Stimulated activated CD4-positive, alpha-beta T cell treated with anti-CD3 and anti-CD28 coated beads, Interleukin-4, amount 100 ng/mL, for 24 hours (primary cell): Measurements from ENCODE around the gene CXCL17.
A peak's percentile ranks its signal among the peaks of the same experiment; 100 is the strongest.

Experiments
- DNase-seq: peaks from one replicate; pipeline ENCODE4 v3.0.0-alpha.2; 2020

Gene CXCL17

DNA sequence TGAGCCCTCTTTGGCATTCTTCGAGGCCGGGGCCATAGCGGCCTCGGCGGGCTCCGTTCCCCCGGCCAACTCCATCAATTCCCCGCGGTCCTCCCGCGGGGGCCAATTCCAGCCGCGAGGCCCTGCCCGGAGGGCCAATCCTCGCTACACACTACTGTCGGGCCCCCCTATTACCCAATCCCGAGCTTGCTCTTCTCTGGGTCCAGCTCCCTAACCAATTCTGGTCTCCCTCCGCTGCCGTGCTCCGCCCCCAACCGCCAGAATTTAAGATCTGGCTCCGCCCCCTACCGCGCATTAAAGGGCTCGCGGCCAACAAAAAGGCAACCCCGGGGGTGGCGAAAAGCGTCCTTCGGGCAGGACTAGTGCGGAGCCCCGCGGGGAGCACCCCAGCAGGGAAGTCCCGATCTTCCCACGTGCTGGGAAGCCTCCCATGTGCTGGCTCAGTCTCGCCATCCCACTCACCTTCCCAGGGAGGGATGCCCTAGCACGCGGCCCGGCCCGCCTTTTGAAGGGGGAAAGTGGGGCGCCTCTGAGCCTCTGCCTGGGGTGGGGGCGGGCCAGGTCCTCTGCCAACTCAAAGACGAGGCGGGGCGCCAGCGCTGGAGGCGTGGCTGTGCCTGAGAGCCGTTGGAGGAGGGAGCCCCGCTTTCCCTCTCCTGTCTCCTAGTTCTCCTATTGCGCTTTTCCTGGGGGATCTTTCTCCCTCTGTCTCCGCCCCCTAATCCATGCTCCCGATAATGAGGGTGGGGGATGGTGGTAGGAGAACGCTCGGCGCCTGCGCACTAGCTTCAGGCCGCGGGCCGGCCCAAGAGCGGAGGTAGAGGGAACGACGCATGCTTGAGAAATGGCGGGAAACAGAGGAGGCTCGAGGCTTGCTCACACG, 19.0 kb downstream of the CXCL17 start:
- peak; percentile 95 for DNase-seq

DNA sequence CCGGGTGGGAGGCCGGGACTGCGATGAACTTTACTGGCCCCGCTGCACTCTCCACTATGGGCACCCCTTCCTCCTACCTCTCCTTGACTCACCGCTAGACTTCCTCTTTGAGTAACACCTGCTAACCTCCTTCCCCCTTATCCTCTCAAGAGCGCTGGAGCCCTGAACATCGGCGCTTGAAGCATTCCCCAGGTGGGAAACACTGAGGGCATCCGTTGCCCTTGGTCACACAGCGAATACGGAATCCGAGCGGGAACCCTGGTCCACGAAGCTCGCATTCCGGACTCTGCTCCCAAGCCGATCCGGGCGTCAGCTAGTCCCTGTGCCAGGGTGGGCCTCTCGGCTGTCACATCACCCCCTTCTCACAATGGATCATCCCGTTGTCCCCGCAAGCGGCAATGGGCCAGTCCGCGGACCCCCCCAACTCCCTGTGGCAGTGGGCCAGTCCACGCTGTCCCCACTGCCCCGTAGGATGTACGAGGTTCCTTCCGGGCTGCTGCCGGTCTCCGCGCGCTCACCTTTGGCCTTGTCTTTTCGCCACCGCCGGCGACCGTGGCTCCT, 19.8 kb downstream of the CXCL17 start:
- DNase-seq: peak; percentile 50

DNA sequence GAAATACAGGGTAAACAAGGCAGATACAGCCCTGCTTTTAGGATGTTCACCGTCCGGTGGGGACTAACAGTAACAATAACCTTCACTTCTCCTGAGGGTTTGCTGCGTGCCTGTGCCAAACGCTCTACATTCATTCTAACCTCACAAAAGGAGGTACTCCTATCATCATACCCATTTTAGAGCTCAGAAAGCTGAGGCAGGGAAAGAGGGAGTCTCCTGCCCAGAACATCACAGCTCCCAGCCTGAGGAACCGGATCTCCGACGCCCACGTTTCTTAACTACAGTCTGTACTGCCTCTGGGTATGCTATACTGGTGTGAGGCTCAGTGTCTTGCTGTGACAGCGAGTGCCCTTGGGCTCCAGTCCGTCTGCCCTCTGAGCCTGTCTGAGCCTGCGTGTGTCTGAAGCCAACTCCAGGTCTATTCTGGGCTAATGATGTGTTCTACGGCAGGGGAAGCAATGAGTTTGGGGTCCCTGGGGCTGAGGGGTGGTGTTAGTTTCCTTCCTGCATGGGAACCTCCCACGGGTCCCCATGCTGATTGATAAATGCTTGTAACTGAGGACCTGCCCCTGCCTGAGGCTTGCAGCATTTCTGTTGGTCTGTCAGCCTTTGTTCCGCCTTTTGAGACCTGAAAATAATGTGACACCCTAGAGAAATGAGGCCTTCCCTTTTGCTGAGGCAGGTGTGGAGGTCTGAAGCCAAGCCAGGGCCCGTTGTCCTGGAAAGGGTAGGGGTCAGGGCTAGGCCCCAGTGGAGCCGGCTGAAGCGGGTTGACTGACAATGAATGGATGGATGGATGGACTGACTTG, 20.4 kb downstream of the CXCL17 start:
- no peak for DNase-seq

DNA sequence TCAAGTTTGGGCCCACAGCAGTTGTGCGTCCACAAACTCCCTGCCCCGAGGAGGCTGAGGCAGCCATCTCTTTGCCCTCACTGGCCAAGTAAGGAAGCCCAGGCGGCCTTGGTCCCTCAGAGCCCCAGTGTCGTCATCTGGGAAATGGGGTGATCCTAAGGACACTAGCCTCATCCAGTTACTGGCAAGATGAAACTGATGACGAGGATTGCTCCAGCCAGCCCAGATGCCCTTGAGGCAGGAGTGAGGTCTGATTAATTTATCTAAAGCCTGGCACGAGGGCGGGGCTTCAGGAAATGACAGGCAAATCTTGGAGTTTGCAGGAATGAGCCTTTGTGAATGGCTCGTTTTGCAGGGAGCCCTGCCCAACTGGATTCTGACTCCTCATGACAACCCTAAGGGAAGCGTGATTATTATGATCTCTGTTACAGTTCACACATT, 21.1 kb downstream of the CXCL17 start:
- no peak for DNase-seq

DNA sequence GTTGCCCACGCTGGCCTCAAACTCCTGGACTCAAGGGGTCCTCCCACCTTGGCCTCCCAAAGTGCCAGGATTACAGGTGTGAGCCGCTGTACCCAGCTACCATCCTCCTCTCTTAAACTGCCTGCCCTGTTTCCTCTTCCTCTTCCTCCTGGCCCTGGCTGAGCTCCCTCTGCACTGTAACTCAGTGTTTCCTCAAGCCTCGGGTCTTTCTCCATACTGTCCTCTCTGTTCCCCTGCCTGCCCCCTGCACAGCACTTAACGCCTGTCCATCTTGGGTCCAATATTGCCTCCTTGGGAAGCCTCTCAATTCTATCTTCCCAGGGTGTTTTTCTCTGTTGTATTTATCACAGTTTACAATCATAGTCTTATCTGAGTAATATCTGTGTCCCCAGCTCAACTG, 21.6 kb downstream of the CXCL17 start:
- no peak for DNase-seq

DNA sequence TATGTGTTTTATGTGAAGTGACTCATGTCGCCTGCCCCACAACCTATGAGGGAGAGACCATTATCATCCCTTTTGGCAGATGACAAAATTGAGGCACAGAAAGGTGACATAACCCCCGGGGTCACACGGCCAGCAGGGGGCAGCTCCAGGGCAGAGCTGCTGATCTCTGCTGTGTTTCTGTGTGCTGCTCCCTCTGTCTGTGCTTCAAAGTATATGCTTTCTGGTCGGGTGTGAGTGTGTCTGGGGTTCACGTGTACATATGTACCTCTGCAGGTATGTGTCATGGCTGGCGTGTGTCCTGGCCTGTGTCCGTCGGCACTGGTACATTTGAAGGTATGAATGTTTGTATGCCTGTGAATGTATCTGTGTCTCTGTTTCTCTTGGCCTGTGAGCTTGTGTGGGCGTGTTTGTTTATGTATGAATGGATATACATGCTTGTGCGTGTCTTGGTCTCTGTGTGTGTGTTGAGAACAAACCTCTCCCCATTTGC, 22.6 kb downstream of the CXCL17 start:
- peak; percentile 80 for DNase-seq

DNA sequence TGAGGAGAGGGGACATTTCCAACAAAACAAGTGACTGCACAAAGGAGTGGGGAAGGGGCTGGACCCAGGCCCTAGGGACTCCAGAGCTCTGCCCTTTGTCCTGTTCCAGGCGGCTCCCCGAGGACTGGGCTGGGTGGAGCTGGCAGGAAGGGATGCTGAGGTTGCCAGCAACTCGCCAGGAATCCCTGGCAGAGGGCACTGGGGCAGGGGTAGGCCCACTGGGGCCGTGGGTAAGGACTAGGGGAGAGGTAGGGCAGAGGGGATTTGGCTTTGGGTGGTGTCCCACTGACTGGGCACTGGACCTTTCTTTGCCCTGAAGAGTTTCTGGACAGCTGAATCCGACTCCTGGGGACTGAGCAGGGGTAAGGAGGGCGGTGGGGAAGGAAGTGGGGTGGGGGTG, 23.4 kb downstream of the CXCL17 start:
- no peak for DNase-seq

DNA sequence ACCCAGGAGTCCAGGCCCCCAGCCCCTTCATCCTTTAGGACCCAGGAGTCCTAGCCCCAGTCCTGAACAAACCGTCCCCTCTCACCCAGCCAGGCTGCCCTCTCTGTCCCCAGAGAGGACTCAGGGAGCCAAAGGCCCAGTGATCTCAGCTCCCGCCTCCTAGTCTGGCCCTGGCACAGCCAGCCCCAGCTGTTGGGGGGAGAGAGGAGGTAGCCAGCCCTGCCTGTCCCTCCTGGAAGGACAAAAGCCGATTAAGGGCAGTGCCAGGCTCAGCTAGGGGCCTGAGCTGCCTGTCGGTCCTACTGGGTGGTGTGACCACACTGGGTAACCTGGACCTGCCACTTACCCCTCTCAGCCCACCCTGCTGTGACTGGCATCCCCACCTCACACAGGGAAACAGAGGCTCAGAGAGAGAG, 30.1 kb downstream of the CXCL17 start:
- DNase-seq: no peak

DNA sequence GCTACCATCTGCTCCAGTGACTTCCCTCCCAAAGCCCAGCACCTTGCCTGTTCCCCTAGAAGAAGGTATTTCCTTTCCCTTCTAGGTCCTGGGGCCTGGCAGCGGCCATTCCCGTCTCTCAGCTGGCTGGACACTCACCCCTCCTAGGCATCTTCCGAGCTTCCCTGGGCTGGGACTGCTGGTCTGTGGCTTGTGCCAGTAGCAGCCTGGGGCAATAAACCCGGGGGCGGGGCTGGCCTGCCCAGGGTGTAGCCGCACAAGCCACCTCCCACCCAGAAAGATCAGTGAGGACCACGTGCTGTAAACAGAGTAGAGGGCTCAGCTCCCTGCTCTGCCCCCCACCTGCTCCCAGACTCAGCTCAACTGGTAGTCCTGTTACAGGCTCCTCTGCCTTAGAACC, 30.5 kb downstream of the CXCL17 start:
- no peak for DNase-seq

DNA sequence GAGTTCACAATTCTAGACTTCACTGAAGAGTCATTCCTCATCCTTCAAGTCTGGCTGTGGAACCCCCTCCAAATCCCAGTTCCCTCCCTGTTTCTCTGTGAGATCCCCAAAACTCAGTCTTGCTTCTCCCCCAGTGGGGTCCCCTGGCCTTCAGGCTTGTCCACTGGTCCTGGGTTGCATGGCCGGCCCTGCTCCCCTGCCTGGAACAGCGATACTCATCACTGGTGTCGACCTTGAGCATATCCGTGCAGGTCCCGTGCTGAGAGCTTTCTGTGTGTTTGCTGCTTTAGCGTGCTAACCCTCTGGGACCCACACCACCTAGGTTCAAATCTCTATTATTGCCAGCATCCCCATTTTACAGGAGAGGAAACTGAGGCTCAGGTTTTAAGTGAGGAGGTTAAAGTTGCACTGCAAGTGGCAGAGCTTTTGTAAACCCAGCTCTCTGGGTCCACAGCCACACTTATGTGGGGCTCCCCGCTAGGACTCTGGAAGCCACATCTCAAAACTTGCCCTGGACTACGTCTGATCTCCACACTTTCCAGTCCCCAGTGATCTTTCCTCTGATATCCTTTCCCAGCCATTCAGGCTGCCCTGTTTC, 31.1 kb downstream of the CXCL17 start:
- no peak for DNase-seq

DNA sequence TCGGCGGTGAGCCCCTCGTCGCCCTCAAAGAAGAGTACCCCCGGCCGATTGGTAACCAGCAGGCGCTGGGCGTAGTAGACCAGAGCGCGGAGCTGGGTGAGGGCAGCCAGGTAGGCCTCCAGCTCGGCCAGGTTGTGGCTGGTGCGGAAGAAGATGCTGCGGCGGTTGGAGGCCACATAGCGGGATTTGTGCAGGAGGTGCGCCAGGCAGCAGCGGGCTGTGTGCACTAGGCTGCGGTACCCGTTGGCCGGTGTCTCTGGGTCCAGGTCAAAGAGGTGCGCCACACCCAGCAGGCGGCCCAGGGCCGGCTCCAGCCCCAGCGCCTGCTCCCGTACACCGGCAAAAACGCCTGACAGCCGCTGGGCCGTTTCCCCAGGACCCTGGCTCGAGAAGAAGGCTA, 32.4 kb downstream of the CXCL17 start:
- no peak for DNase-seq

DNA sequence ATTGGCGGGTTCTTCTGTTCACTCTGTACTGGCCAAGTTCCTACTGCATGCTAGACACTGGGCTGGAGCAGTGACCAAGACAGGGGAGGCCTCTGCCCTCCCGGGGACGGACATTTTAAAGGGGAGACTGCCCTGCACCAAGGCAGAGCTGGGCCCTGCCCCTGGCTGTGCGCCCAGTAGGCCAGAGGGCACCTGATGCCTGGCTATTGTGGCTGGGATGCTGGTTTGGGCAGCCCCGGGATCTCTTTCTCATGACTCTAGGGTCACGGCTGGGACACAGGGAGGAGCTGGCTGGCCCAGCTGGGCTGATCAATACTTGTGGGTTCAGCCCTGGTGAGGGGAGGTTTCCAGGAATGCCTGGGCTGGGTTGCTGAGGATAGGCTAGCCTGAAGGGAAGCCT, 33.3 kb downstream of the CXCL17 start:
- no peak for DNase-seq

DNA sequence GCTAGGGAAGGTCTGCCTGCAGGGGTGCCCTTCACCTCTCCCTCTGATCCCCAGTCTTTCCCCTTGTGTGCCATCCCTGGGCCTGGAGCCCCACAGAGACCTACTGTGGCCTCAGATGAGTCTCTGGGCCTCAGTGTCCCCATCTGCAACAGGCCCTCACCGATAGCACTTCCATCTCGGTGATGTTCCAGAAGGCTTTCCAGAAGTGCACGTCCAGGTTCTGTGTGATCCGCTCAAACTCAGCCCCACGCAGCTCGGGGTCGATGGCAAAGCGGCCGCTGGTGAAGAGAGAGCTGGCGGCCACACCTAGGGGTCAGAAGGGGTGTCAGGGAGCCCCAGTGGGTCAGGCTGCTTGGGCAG, 35.0 kb downstream of the CXCL17 start:
- DNase-seq: no peak

DNA sequence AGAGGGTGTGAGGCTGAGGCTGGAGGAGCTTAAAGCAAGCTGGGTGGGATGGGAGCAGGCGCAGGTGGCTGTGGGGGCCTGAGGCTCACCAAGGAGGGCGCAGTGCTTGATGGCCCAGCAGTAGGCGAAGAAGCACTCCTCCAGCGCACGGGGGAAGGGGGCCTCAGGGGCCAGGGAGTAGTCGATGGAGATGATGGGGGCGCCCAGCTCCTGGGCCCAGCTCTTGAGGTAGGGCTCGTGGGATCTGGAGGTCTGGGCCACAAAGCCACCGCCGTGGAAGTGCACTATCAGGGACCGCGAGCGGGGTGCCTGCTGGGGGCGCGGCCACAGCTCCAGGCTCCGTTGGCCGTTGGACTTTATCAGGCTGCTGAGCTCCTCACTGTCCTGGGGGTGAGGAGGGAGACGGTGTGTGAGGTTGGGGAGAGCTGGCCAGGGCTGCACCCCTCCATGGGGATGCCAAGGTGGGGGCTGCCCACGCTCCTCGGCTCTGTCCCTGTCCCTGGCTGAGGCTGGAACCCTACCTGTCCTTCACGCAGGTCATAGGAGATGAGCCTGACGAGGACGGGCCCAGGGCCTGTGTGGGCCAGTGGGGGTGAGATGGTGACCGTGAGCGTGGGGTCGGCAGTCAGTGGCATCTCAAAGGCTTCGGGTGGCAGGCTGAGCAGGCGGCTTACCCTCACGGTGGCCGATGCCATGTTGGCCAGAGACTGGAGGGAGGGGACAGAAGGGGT, 35.5 kb downstream of the CXCL17 start:
- no peak for DNase-seq

DNA sequence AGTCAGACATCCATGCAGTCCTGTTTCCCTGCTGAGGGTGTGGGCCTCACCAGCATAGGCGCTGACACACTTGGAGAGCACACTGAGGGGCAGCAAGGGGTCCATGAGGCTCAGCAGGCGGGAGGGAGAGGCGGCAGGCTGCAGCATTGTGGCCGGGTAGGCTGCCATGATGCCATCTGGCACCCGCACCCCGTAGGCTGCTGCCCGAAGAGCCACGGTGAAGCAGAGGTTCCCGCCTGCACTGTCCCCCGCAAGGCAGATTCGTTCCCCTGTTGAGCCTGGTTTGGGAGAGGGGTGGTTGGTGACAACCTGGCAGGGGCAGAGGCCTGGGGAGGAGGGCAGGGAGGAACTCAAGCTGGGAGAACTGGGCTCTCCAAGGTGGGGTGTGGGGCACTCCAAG, 36.6 kb downstream of the CXCL17 start:
- DNase-seq: no peak

DNA sequence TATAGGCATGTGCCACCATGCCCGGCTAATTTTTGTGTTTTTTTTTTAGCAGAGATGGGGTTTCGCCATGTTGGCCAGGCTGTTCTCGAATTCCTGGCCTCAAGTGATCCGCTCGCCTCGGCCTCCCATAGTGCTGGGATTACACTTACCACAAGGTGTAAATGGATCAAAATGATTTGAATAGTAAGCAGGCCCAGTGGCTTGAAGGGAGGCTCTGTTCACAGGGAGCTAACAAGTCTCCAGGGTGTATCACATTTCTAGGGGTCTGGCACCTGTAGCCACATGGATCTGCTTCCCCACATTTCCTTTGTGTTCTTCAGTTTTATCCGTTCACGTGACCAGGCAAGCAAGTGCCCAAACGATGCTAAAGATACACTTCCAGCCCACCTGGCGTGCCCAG, 39.2 kb downstream of the CXCL17 start:
- no peak for DNase-seq

DNA sequence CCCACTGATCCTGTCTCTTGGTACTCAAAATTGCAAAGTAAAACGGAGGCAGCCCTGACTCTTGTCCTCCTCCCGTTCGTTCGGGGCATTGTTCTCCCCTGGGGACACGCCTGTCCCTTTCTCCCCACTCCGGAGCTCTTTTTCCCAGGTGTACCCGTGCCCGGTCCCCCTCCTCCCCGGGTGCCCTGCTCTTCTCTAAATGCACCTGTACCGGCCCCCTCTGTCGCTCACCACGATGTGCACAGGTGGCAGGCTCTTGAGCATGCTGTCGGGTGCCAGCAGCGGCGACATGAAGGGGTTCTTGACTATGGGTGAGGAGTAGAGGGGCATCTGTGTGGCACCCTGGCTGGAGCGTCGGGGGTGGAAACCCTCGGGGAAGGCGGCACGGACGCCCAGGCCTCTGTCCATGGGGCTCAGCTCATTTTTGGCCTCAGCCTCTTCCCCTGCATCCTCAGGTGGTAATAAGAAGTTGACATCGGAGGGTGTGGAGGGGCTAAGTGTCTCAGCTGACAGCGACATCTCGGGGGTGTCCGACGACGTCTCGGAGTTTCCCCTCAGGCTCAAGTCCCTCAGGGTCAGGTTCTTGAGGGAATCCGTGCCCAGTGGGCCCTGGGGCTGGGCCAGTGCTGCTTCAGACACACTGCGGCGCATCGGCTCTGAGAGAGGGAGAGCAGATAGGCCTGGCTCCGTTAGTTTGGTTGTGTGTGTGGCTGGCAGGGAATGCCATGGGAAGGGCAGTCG, 40.2 kb downstream of the CXCL17 start:
- no peak for DNase-seq

DNA sequence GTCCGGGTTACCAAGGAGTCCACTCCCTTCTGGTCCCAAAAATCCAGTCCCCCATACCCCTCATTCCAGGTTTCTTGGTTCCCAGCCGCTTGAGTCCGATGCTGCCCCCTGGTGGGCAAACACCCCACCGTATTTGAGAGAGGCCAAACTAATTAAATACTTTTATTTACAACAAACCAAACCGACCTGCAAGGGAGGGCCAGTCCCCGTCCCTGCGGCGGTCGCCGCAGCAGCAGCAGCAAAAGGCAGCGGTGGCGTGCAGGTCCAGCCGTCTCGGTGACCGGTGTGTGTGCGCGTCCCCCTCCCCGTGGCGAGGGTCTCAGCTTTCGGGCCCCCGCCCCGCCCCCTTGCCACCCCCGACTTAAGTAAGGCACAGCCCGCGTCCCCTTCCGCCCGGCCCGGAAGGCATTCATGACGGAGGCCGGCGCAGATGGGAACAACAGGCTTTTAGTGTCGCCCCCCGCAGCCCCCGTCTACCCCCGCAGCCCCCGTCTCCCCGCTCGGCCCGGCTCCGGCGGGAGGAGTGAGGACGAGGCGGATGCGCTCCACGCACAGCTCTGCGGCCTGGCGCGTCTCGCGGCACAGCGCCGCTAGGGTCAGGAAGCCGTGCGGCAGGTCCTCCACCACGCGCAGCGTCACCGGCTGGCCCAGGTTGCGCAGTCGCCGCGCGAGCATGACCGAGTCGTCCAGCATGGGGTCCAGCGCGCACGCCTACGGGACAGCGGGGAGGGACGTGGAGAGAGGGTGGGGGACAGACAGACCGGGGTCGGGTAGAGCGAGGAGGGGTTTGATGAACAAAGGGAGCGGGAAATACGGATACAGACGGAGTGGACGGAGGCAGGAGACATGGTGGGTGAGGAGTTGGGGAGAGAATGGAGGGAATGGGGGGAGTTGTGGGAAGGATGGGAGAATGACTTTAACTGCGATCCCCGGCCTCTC, 41.1 kb downstream of the CXCL17 start:
- peak; percentile 78 for DNase-seq

DNA sequence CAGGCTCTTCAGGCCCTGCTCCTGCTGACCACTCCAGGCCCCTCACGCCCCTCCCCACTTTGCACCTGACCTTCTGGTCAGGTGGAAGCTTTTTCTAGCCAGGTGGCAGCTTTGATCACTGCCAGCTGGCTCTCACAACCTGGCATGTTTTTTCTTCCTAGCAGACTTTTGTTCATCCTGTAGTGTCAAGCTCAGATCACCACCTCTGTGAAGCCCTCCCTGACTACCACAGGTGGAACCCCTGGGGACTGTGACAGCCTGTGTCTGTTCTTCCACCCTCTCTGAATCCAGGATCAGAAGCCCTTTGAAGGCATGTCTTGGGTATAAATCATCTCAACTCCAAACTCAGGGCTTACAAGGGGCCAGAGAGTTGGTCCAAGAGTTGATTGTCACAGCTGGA, 42.3 kb downstream of the CXCL17 start:
- DNase-seq: no peak
